Stomach (tissue), 19 donors: ENCODE results near the gene TGIF1. TPM values are rescaled to one million over a fixed set of nuclear protein-coding genes. Genes with fewer than 3 reads are reported as not detected.

Source experiments
- DNase-seq, 2 donors: peaks; one replicate each; pipeline versions ENCODE4 v3.0.0 to v3.0.0-alpha.2; 2013 to 2019
- H3K27ac ChIP-seq, 5 donors: fragments of 200-600 bp in 4 of 5; sonication (generic) in 4 of 5; one replicate each; pipeline ENCODE4 v1.5.1; 2013 to 2019; ENCODE audit warnings: mild to moderate bottlenecking in 1 of 5, moderate library complexity in 1 of 5
- H3K27me3 ChIP-seq, 3 donors: fragments of 200-600 bp; sonication (generic); one replicate each; pipeline ENCODE4 v1.5.1; 2017 to 2019; ENCODE audit warnings: mixed run types in 1 of 3
- H3K36me3 ChIP-seq, 4 donors: fragments of 200-600 bp; sonication (generic); 1 replicate in 3 of 4; 2 replicates in 1 of 4; pipeline ENCODE4 v1.5.1; 2016 to 2019
- H3K4me1 ChIP-seq, 4 donors: fragments of 200-600 bp; sonication (generic); one replicate each; pipeline ENCODE4 v1.5.1; 2016 to 2019
- H3K4me3 ChIP-seq, 4 donors: fragments of 200-600 bp; sonication (generic) in 3 of 4; one replicate each; pipeline ENCODE4 v1.5.1; 2016 to 2019; ENCODE audit warnings: mild to moderate bottlenecking in 1 of 4
- H3K9me3 ChIP-seq, 4 donors: fragments of 200-600 bp; sonication (generic); one replicate each; pipeline ENCODE4 v1.5.1; 2016 to 2019
- EP300 ChIP-seq: sonication (generic); formaldehyde crosslinking; IDR thresholded peaks from one replicate; pipeline ENCODE4 v1.6.1; 2017; ENCODE audit warnings: antibody characterized with exemption
- POLR2A ChIP-seq, 4 donors: fragments of 450-650 bp; IDR thresholded peaks; one replicate each; pipeline ENCODE4 v1.6.1; 2016; ENCODE audit warnings: antibody characterized with exemption in 4 of 4, control low read depth in 2 of 4, mild to moderate bottlenecking in 1 of 4, moderate library complexity in 1 of 4
- POLR2AphosphoS5 ChIP-seq, 3 donors: sonication (generic); formaldehyde crosslinking; IDR thresholded peaks; one replicate each; pipeline ENCODE4 v1.6.1; 2016; ENCODE audit warnings: antibody characterized with exemption in 3 of 3
- WGBS, 5 donors: extraction: QIAGEN DNeasy Blood & Tissue Kit in 3 of 5; methylation state at CpG; one replicate each; pipeline versions ENCODE4 v1.1.5 to v1.1.7; 2013 to 2018; 5-methylcytosine and 5-hydroxymethylcytosine counted together
- intact Hi-C: fragments of 100-400 bp; cut with DNase I; formaldehyde crosslinking; loops from one replicate; pipeline ENCODE4 v1.15.1; 2023; ENCODE audit warnings: low total_unique reads
- long read RNA-seq, 10 donors: transcript quantifications; one replicate each; lab custom pipeline, GENCODE V29; 2026
- polyA plus RNA-seq, 3 donors: library from polyadenylated mRNA; stranded (reverse); fragments of 200-250 nt; gene quantifications; one replicate each; pipeline ENCODE4 v1.2.3, GENCODE V29; 2013
- total RNA-seq, 5 donors: library from RNA; depleted of rRNA; stranded (reverse); fragments of >200 nt; gene quantifications; one replicate each; pipeline versions ENCODE4 v1.1.0 to v1.2.3, GENCODE V29; 2014 to 2016
- TF ChIP-seq, protein P1 (sequence below), 7 experiments: fragments of 450-650 bp in 4 of 7; fragments of 200-600 bp in 3 of 7; sonication (generic) in 3 of 7; IDR thresholded peaks; one replicate each; pipeline ENCODE4 v1.5.1; 2016 to 2019; ENCODE audit warnings: antibody characterized with exemption in 7 of 7, control low read depth in 2 of 7, mild to moderate bottlenecking in 1 of 7
- donor health status: healthy with polysubstance abuse.
- donor health status: Bipolar disorder and iron deficiency.
- donor health status: healthy.

Gene TGIF1
- total RNA-seq: 10 to 100 TPM; 18.7 to 87.6 (median 52.5) TPM
- polyA plus RNA-seq: 10 to 100 TPM; 51.5 to 65.3 (median 57.9) TPM
- long read RNA-seq, donor 1, partial matches to known transcripts: 0 of 5 reads
- long read RNA-seq, donor 1, other reads (novel, unspliced or antisense): 0 of 5 reads
- long read RNA-seq, donor 2, transcript TGIF1-202 (3 exons, 2,076 nt): major isoform, 15 of 21 reads
- long read RNA-seq, donor 2, partial matches to known transcripts: 0 of 21 reads
- long read RNA-seq, donor 2, other reads (novel, unspliced or antisense): 0 of 21 reads
- long read RNA-seq, donor 3, transcript TGIF1-202 (3 exons, 2,076 nt): major isoform, 10 of 14 reads
- long read RNA-seq, donor 3, partial matches to known transcripts: 0 of 14 reads
- long read RNA-seq, donor 3, other reads (novel, unspliced or antisense): 0 of 14 reads
- long read RNA-seq, donor 4: 0 reads
- long read RNA-seq, donor 5, transcript TGIF1-202 (3 exons, 2,076 nt): major isoform, 10 of 13 reads
- long read RNA-seq, donor 5, partial matches to known transcripts: 0 of 13 reads
- long read RNA-seq, donor 5, other reads (novel, unspliced or antisense): 0 of 13 reads
- long read RNA-seq, donor 6, transcript TGIF1-202 (3 exons, 2,076 nt): major isoform, 21 of 33 reads
- long read RNA-seq, donor 6, transcript TGIF1-206 (3 exons, 1,689 nt): minor isoform, 5 of 33 reads
- long read RNA-seq, donor 6, partial matches to known transcripts: 0 of 33 reads
- long read RNA-seq, donor 6, other reads (novel, unspliced or antisense): 0 of 33 reads
- long read RNA-seq, donor 7, transcript TGIF1-202 (3 exons, 2,076 nt): major isoform, 8 of 12 reads
- long read RNA-seq, donor 7, partial matches to known transcripts: 0 of 12 reads
- long read RNA-seq, donor 7, other reads (novel, unspliced or antisense): 0 of 12 reads
- long read RNA-seq, donor 8, transcript TGIF1-202 (3 exons, 2,076 nt): major isoform, 21 of 28 reads
- long read RNA-seq, donor 8, partial matches to known transcripts: 0 of 28 reads
- long read RNA-seq, donor 8, other reads (novel, unspliced or antisense): 0 of 28 reads
- long read RNA-seq, donor 9, partial matches to known transcripts: 0 of 10 reads
- long read RNA-seq, donor 9, other reads (novel, unspliced or antisense): 0 of 10 reads
- long read RNA-seq, donor 10, transcript TGIF1-202 (3 exons, 2,076 nt): major isoform, 5 of 7 reads
- long read RNA-seq, donor 10, partial matches to known transcripts: 0 of 7 reads
- long read RNA-seq, donor 10, other reads (novel, unspliced or antisense): 0 of 7 reads

DNA sequence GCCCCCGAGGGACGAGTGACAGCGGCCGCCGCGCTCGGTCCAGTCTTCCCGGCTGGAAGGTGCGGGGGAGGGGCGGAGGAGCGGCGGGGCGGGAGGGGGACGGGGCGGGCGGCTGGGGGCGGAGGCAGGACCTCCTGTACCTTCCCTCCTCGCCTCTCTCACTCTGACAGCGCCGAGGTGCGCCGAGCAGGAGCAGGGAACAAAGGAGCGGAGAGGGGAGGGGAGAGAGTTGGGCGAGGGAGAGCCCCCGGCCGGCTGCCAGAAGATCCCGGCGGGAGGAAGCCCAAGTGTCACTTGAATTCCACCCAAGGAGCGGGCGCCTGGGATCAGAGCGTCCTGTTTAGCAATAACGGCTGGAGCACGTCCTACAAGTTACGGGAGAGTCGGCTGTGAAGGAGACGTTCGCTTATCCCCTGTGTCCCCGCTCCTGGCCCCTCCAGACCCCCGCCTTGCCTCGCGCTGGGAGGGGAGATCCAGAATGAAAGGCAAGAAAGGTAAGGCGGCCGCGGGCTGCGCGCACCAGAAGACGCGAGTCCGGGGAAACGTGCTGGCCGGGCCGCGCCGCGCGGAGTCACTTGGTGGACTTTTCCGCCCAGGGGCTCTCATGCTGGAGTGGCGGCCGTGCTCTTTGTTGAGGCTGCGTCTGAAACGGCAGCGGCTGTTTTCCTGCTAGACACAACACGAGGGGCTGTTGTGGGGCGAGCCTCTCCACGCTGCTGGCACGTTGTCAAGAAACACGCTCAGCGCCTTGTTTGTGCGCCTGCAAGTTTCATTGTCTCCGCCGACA, at the start of gene TGIF1:
TGIF1 (plus strand) TSS at position 161 of the 787 bp plus-strand sequence; CDS start at position 479, 318 bp downstream.
- Histone ChIP-seq H3K36me3 (no peaks in the 10 kb centered on the region), H3K4me3 (peak within 1 kb of the TSS; percentile 69 to 86 (median 78)), H3K9me3 (no peaks in the 10 kb centered on the region), H3K27ac (peak within 1 kb of the TSS; percentile 94 to 99 (median 99)), H3K4me1 (peaks cover 22 to 45% (median 34%) of the 10 kb centered on the region in 4 donors), H3K27me3 (no peaks in the 10 kb centered on the region)
- 0 to 1% (median 0%) methylated on average over 43 to 71 of the region's 71 CpGs for WGBS, 5 donors
- intact Hi-C loops: loop anchor here (10.0 kb wide), 2 partner anchors 135 to 165 kb away; no protein-coding TSS in a partner anchor
- peak; percentile 83 to 92 for DNase-seq
- peak in 1 of 4 donors; percentile 72 for TF ChIP-seq POLR2A (IDR thresholded peaks at IDR 0.05)
- TF ChIP-seq EP300: no peak
- TF ChIP-seq, protein P1, sequence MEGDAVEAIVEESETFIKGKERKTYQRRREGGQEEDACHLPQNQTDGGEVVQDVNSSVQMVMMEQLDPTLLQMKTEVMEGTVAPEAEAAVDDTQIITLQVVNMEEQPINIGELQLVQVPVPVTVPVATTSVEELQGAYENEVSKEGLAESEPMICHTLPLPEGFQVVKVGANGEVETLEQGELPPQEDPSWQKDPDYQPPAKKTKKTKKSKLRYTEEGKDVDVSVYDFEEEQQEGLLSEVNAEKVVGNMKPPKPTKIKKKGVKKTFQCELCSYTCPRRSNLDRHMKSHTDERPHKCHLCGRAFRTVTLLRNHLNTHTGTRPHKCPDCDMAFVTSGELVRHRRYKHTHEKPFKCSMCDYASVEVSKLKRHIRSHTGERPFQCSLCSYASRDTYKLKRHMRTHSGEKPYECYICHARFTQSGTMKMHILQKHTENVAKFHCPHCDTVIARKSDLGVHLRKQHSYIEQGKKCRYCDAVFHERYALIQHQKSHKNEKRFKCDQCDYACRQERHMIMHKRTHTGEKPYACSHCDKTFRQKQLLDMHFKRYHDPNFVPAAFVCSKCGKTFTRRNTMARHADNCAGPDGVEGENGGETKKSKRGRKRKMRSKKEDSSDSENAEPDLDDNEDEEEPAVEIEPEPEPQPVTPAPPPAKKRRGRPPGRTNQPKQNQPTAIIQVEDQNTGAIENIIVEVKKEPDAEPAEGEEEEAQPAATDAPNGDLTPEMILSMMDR (IDR thresholded peaks at IDR 0.05): no peak
- TF ChIP-seq POLR2AphosphoS5 (IDR thresholded peaks at IDR 0.05): peak; percentile 71 to 97 (median 97)

DNA sequence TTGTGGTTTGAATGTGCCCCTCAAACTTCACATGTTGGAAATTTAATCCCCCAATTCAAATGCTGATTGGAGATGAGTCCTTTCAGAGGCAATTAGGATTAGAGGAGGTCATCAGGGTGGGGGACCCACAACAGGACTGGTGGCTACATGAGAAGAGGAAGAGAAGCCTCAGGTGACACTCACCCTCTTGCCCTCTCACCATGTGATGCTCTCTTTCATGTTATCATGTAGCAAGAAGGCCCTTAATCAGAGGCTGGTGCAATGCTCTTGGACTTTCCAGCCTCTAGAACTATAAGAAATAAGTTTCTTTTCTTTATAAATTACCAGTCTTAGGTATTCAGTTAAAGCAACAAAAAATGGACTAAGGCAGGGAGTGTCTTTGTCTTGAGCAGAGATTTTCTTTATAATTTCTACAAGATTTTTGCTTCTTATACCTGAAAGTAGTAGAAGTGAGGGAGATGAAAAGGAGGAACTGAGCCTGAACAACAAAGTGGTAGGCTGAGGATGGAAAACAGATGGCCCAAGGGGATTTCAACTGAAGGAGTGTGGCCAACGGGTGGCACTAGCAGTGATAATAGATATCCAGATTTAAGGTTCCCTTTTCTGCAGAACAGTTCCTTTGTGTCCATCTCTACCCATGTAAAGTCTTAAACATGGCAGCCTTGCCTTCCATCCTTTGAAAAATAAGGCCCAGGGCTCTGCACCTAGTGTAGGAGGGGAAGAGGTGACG, 49.2 kb upstream of the TGIF1 start:
- DNase-seq: no peak
- no peak overlapping the region for H3K27ac ChIP-seq
- H3K36me3 ChIP-seq: no peaks in the 10 kb centered on the region
- no peaks in the 10 kb centered on the region for H3K27me3 ChIP-seq
- H3K4me1 ChIP-seq: peaks cover 0 to 5% (median 0%) of the 10 kb centered on the region in 4 donors
- no peak for TF ChIP-seq POLR2A (IDR thresholded peaks at IDR 0.05)
- TF ChIP-seq, protein P1 (IDR thresholded peaks at IDR 0.05): no peak
- no peak for TF ChIP-seq POLR2AphosphoS5 (IDR thresholded peaks at IDR 0.05)
- no peak for TF ChIP-seq EP300
- 80 to 89% (median 84%) methylated on average over 2 of the region's 2 CpGs for WGBS, 5 donors
- H3K4me3 ChIP-seq: no peak overlapping the region
- intact Hi-C loops: no loop called here
- H3K9me3 ChIP-seq: no peaks in the 10 kb centered on the region

DNA sequence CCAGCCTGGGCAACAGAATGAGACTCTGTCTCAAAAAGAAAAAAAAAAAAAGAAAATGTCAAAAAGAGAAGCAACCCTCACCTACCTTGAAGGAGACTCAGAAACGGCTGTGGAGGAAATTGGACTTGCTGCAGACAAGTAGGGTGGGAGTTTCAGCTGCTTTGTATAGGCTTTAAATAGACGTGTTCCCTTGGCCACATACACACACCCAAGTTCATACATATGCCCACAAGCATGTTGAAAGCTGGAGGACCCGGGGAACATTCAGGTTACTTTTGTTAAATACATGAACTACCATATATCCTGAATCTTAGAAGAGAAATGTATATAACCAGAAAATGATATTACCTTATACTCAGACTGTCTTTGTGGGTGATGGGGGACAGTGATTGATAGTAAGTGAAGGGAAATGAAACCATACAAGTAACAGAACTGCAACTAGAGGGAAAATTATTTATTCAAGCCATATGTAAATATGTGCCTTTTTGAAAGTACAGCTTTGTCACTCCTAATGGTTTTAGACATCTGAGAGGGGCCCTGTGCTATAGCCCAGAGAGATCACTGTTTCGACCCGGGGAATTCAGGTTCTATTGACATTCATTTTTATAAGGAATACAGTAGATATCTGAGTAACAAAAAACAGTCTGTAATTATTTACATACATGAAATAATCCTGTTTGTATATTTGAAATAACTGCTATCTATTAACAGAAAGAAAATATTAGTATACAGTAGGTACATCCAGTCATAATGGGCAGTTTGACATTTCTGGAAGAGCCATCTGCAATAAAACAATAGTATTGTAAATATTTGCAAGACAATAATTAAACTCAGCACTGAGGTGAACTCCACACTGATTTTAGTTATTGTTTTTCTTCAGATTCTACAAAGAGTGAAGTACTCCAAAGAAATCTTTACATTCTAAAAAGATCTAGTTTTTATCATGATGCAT, 48.0 kb upstream of the TGIF1 start:
- H3K9me3 ChIP-seq: no peaks in the 10 kb centered on the region
- no peak for TF ChIP-seq POLR2AphosphoS5 (IDR thresholded peaks at IDR 0.05)
- TF ChIP-seq, protein P1 (IDR thresholded peaks at IDR 0.05): no peak
- WGBS, 5 donors: 33 to 61% (median 43%) methylated on average over 5 of the region's 5 CpGs
- H3K4me1 ChIP-seq: no peaks in the 10 kb centered on the region
- H3K4me3 ChIP-seq: no peak overlapping the region
- DNase-seq: no peak
- no peak overlapping the region for H3K27ac ChIP-seq
- no peaks in the 10 kb centered on the region for H3K36me3 ChIP-seq
- intact Hi-C loops: no loop called here
- H3K27me3 ChIP-seq: no peaks in the 10 kb centered on the region
